ENCODE data around the gene ELL. TPM values are rescaled to one million over a fixed set of nuclear protein-coding genes. Genes with fewer than 3 reads are reported as not detected.

Gene ELL
- total and polyA plus RNA-seq, 3 experiments from 2014 or later, result 22.1 to 25.5 (median 24.4) TPM

GRCh38 chr19:18465214-18465963 is 56.5 kb downstream of the ELL start:
- DNase-seq, result no peak
- Histone ChIP-seq H3K27me3 (ENCODE audit: insufficient read depth, low read length, poor library complexity, severe bottlenecking) (no peaks in the 10 kb centered on the region), H3K4me3 (ENCODE audit: low read length) (no peak overlapping the region), H3K9me3 (ENCODE audit: low read length) (no peaks in the 10 kb centered on the region), H3K27ac (ENCODE audit: low read depth, low read length) (no peak overlapping the region), H3K4me1 (ENCODE audit: insufficient read depth, low read length) (no peaks in the 10 kb centered on the region), H3K36me3 (ENCODE audit: insufficient read depth, low read length) (peaks cover 17% of the 10 kb centered on the region)
- H3K36me3 Mint-ChIP-seq, result peaks cover 0 to 47% (median 5%) of the 10 kb centered on the region in 3 donors
- H3K9me3 Mint-ChIP-seq, result no peaks in the 10 kb centered on the region
- H3K4me3 Mint-ChIP-seq, result no peak overlapping the region
- POLR2A ChIA-PET, result no interaction called here
- peaks cover 19 to 39% (median 20%) of the 10 kb centered on the region in 3 donors for H3K4me1 Mint-ChIP-seq
- H3K27ac Mint-ChIP-seq, result peak overlapping the region in 3 of 8 donors; percentile 15 to 45 (median 43)
- CTCF ChIA-PET, result interaction anchor here (1.0 kb wide), 1 partner anchor 41 kb away, joined by 5 read pairs; no protein-coding TSS in a partner anchor
- peaks cover 0 to 3% of the 10 kb centered on the region in 2 donors for H3K27me3 Mint-ChIP-seq

DNA sequence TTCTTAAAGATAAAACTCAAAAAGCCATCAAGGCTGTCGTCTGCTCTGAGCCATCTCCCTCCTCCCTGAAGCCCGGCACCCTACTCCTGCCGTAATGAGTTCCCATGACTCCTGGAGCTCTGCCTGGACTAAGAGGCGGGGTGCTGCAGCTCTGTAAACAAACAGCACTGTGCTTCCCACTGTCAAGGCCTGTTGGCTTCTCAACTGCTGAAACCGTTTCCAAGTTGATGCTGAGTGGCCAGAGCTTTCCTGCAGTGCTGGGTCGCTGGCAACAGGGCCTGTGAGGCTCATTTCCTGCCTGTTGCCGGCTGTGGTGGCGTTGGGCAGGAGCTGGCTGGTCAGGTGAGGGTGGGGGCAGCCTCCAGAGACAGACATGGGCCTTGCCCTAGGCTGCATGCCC is 57.2 kb downstream of the ELL start:
- Mint-ChIP-seq H3K4me1 (peaks cover 13 to 33% (median 15%) of the 10 kb centered on the region in 3 donors), H3K27ac (peak overlapping the region in 1 of 8 donors; percentile 46), H3K9me3 (no peaks in the 10 kb centered on the region), H3K4me3 (no peak overlapping the region), H3K27me3 (peaks cover 0 to 3% of the 10 kb centered on the region in 2 donors), H3K36me3 (peaks cover 0 to 49% (median 5%) of the 10 kb centered on the region in 3 donors)
- DNase-seq, result no peak
- ChIA-PET POLR2A (no interaction called here), CTCF (interaction anchor here (1.0 kb wide), 1 partner anchor 42 kb away, joined by 5 read pairs; no protein-coding TSS in a partner anchor)
- Histone ChIP-seq H3K4me1 (ENCODE audit: insufficient read depth, low read length) (no peaks in the 10 kb centered on the region), H3K27ac (ENCODE audit: low read depth, low read length) (no peak overlapping the region), H3K27me3 (ENCODE audit: insufficient read depth, low read length, poor library complexity, severe bottlenecking) (no peaks in the 10 kb centered on the region), H3K4me3 (ENCODE audit: low read length) (no peak overlapping the region), H3K36me3 (ENCODE audit: insufficient read depth, low read length) (peaks cover 24% of the 10 kb centered on the region), H3K9me3 (ENCODE audit: low read length) (no peaks in the 10 kb centered on the region)

DNA sequence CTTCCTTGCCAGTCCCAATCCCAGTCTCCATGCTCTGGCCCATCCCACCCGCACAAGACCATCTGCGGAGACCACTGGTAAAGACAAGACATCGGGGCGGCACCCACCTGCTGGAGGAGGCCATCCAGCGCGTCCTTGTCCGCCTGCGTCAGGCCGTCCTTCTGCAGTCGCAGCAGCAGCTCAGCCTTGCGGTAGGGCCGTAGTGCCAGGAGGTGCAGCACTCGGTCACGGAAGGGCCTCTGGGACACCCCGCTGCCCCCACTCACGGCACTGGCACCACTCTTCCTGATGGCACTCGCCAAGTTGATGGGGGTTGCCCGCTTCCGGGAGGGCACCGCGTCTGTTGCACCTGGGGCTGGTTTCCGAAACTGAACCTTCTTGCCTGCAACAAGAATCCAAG is 60.4 kb downstream of the ELL start:
- peaks cover 5 to 11% (median 10%) of the 10 kb centered on the region in 3 donors for H3K4me1 Mint-ChIP-seq
- Histone ChIP-seq H3K9me3 (ENCODE audit: low read length) (no peaks in the 10 kb centered on the region), H3K36me3 (ENCODE audit: insufficient read depth, low read length) (peaks cover 25% of the 10 kb centered on the region), H3K4me3 (ENCODE audit: low read length) (no peak overlapping the region), H3K27ac (ENCODE audit: low read depth, low read length) (no peak overlapping the region), H3K4me1 (ENCODE audit: insufficient read depth, low read length) (no peaks in the 10 kb centered on the region), H3K27me3 (ENCODE audit: insufficient read depth, low read length, poor library complexity, severe bottlenecking) (no peaks in the 10 kb centered on the region)
- peak overlapping the region in 3 of 8 donors; percentile 36 to 91 (median 68) for H3K27ac Mint-ChIP-seq
- ChIA-PET POLR2A (interaction anchor here (1.3 kb wide), 1 partner anchor 59 kb away, joined by 5 read pairs; no protein-coding TSS in a partner anchor), CTCF (interaction anchor here (0.6 to 4.4 kb wide), 11 partner anchors 11 to 386 kb away, joined by 3 to 30 read pairs (median 4); partner anchors contain the start of genes ELL and SSBP4)
- DNase-seq, result no peak
- H3K36me3 Mint-ChIP-seq, result peaks cover 0 to 71% (median 5%) of the 10 kb centered on the region in 3 donors
- no peaks in the 10 kb centered on the region for H3K9me3 Mint-ChIP-seq
- H3K27me3 Mint-ChIP-seq, result peaks cover 0 to 3% of the 10 kb centered on the region in 2 donors
- H3K4me3 Mint-ChIP-seq, result no peak overlapping the region

DNA sequence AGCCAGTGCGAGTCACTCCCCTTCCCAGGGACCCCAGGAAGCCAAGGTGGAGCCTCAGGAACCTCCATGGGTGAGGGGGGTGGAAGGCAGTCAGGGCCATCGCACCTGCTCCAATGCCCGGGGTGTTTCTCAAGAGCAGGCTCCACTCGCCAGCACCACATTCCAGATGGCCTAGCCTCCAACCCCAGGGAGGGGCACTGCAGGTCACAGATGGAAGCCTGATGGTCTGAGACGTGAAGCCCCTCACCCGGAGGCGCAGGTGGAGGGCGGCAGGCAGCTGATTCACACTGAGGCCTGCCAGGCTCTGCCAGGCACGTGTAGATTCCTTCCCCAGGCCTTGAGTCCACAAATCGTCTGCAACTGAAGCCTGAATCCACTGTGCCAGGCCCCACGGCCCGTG is 61.0 kb downstream of the ELL start:
- Histone ChIP-seq H3K27ac (ENCODE audit: low read depth, low read length) (no peak overlapping the region), H3K27me3 (ENCODE audit: insufficient read depth, low read length, poor library complexity, severe bottlenecking) (no peaks in the 10 kb centered on the region), H3K4me3 (ENCODE audit: low read length) (no peak overlapping the region), H3K36me3 (ENCODE audit: insufficient read depth, low read length) (peaks cover 25% of the 10 kb centered on the region), H3K9me3 (ENCODE audit: low read length) (no peaks in the 10 kb centered on the region), H3K4me1 (ENCODE audit: insufficient read depth, low read length) (no peaks in the 10 kb centered on the region)
- CTCF ChIA-PET, result interaction anchor here (1.0 to 4.4 kb wide), 5 partner anchors 10 to 126 kb away, joined by 3 to 30 read pairs (median 5); partner anchors contain the start of genes ELL and SSBP4
- Mint-ChIP-seq H3K4me3 (no peak overlapping the region), H3K4me1 (peaks cover 5 to 11% (median 10%) of the 10 kb centered on the region in 3 donors), H3K27me3 (peaks cover 0 to 3% of the 10 kb centered on the region in 2 donors), H3K9me3 (no peaks in the 10 kb centered on the region), H3K36me3 (peaks cover 0 to 77% (median 5%) of the 10 kb centered on the region in 3 donors), H3K27ac (no peak overlapping the region)
- DNase-seq, result no peak
- POLR2A ChIA-PET, result interaction anchor here (1.3 kb wide), 1 partner anchor 59 kb away, joined by 5 read pairs; no protein-coding TSS in a partner anchor

- Mint-ChIP-seq H3K27ac (peak overlapping the region in 1 of 8 donors; percentile 61), H3K4me1 (peaks cover 3 to 6% (median 5%) of the 10 kb centered on the region in 3 donors), H3K4me3 (no peak overlapping the region), H3K27me3 (peaks cover 0 to 3% of the 10 kb centered on the region in 2 donors), H3K36me3 (peaks cover 1 to 72% (median 5%) of the 10 kb centered on the region in 3 donors), H3K9me3 (no peaks in the 10 kb centered on the region)
- H3K36me3 ChIP-seq (ENCODE audit: insufficient read depth, low read length), result peaks cover 21% of the 10 kb centered on the region
- CTCF ChIA-PET, result interaction anchor here (1.0 to 1.3 kb wide), 3 partner anchors 63 to 389 kb away, joined by 3 to 4 read pairs (median 4); no protein-coding TSS in a partner anchor
- no peak overlapping the region for H3K4me3 ChIP-seq (ENCODE audit: low read length)
- DNase-seq, result no peak
- no peaks in the 10 kb centered on the region for H3K4me1 ChIP-seq (ENCODE audit: insufficient read depth, low read length)
- no peak overlapping the region for H3K27ac ChIP-seq (ENCODE audit: low read depth, low read length)
- no peaks in the 10 kb centered on the region for H3K27me3 ChIP-seq (ENCODE audit: insufficient read depth, low read length, poor library complexity, severe bottlenecking)
- H3K9me3 ChIP-seq (ENCODE audit: low read length), result no peaks in the 10 kb centered on the region
- POLR2A ChIA-PET, result no interaction called here
Measured at GRCh38 chr19:18457483-18458331, 64.2 kb downstream of the ELL start.

DNA sequence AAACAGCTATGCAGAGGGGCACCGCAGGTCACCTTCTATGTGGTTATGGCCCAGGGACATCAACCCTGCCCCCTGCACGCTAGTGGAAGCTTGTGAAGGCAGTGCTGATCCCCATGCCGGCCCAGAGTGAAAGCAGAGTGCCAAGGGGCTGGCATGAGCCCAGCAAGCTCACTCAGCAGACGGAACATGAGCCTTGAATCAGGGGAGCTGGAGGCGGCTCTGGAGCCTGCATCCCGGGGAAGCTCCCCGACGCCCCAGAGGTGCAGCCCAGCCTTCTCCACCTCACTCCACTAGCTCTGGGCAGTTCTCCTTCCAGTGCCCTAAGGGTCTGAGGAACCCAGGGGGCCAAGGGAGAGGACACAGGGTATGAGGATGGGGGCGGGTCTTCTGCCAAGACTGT is 64.9 kb downstream of the ELL start:
- Histone ChIP-seq H3K9me3 (ENCODE audit: low read length) (no peaks in the 10 kb centered on the region), H3K4me3 (ENCODE audit: low read length) (no peak overlapping the region), H3K27ac (ENCODE audit: low read depth, low read length) (no peak overlapping the region), H3K27me3 (ENCODE audit: insufficient read depth, low read length, poor library complexity, severe bottlenecking) (no peaks in the 10 kb centered on the region), H3K4me1 (ENCODE audit: insufficient read depth, low read length) (no peaks in the 10 kb centered on the region), H3K36me3 (ENCODE audit: insufficient read depth, low read length) (peaks cover 21% of the 10 kb centered on the region)
- peaks cover 2 to 4% (median 3%) of the 10 kb centered on the region in 3 donors for H3K4me1 Mint-ChIP-seq
- CTCF ChIA-PET, result interaction anchor here (1.0 to 1.3 kb wide), 2 partner anchors 64 to 390 kb away, joined by 3 to 4 read pairs; no protein-coding TSS in a partner anchor
- H3K27ac Mint-ChIP-seq, result peak overlapping the region in 1 of 8 donors; percentile 86
- no peaks in the 10 kb centered on the region for H3K9me3 Mint-ChIP-seq
- POLR2A ChIA-PET, result no interaction called here
- H3K36me3 Mint-ChIP-seq, result peaks cover 1 to 77% (median 3%) of the 10 kb centered on the region in 3 donors
- peaks cover 0 to 2% of the 10 kb centered on the region in 2 donors for H3K27me3 Mint-ChIP-seq
- H3K4me3 Mint-ChIP-seq, result no peak overlapping the region
- no peak for DNase-seq

DNA sequence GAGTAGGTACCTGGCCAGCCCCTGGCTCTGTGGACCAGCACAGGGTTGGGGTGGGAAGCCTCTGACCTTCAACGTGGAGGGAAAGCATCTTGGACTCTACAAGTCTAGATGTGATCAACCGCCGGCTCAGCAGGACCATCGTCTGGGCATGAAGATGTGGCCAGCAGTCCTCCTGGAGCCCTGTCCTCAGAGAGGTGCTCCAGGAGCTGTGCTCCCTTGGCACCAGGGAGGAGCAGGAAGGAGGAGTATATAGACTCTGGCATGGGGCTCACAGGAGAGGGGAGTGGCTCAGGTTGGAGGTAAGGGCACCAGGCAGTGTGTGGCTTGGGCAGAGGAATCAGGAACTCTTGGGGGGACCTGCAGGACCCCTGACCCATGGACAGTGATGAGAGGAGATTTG is 65.6 kb downstream of the ELL start:
- H3K27me3 ChIP-seq (ENCODE audit: insufficient read depth, low read length, poor library complexity, severe bottlenecking), result no peaks in the 10 kb centered on the region
- no peaks in the 10 kb centered on the region for H3K4me1 ChIP-seq (ENCODE audit: insufficient read depth, low read length)
- Mint-ChIP-seq H3K4me1 (peaks cover 0 to 1% (median 0%) of the 10 kb centered on the region in 3 donors), H3K9me3 (no peaks in the 10 kb centered on the region), H3K36me3 (peaks cover 0 to 74% (median 1%) of the 10 kb centered on the region in 3 donors), H3K27me3 (no peaks in the 10 kb centered on the region), H3K27ac (peak overlapping the region in 3 of 8 donors; percentile 8 to 48 (median 15)), H3K4me3 (no peak overlapping the region)
- H3K9me3 ChIP-seq (ENCODE audit: low read length), result no peaks in the 10 kb centered on the region
- peaks cover 17% of the 10 kb centered on the region for H3K36me3 ChIP-seq (ENCODE audit: insufficient read depth, low read length)
- no peak overlapping the region for H3K4me3 ChIP-seq (ENCODE audit: low read length)
- CTCF ChIA-PET, result interaction anchor here (1.3 kb wide), 1 partner anchor 64 kb away, joined by 4 read pairs; no protein-coding TSS in a partner anchor
- no peak overlapping the region for H3K27ac ChIP-seq (ENCODE audit: low read depth, low read length)
- POLR2A ChIA-PET, result no interaction called here
- no peak for DNase-seq
